ENCODE data around the gene PARVA. TPM values are rescaled to one million over a fixed set of nuclear protein-coding genes. Genes with fewer than 3 reads are reported as not detected.

Gene PARVA
- total and polyA plus RNA-seq, 2 of the 8 experiments (the other 6 are each of a cell fraction or from before 2014, with no cell fraction given) = 3.1 to 13.5 TPM

DNA sequence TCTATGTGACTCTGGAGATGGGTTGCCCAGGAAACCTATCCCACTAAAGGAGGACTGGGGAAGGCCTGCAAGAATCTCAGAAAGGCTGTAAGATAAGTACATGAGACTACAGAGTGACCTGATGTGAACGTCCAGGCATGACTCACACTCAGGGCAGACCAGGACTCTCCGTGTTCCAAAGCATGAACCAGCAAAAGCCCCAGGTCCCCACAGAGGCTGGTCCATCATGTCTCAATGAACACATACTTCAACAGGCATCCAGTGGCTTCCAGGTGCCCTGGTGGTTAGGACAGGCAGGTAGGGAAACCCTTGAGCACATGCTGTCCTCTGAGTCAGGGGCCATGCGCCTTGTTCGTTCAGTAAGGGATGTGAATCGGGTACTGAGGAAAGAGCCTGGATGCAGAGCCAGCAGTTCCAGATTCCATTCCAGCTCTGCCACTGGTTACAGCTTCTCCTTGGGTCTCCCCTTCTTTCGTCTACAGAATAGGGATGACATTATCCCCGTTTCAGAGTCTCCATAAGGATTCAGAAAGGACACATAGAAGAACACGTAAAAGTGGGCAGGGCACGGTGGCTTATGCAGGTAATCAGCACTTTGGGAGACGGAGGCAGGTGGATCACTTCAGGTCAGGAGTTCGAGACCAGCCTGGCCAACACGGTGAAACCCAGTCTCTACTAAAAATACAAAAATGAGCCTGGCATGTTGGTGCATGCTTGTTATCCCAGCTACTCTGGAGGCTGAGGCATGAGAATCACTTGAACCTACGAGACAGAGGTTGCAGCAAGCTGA is 167.8 kb downstream of the PARVA start:
- Histone ChIP-seq H3K56ac (replicated peaks; ENCODE audit: insufficient read length, low read depth, low read length) (no peak overlapping the region), H2BK5ac (ENCODE audit: low read depth, low read length) (no peak overlapping the region), H3K14ac (ENCODE audit: insufficient read length) (no peak overlapping the region), H3K4ac (replicated peaks; ENCODE audit: insufficient read length, low read depth, low read length) (no peak overlapping the region), H4K5ac (ENCODE audit: insufficient read length, low read depth, low read length) (no peak overlapping the region), H2AK5ac (ENCODE audit: low read depth, low read length) (no peak overlapping the region), H3K79me1 (ENCODE audit: low read depth, low read length) (no peaks in the 10 kb centered on the region), H3K4me3 (ENCODE audit: extremely low read depth in 1 of 4, insufficient read depth in 2 of 4, low read depth in 3 of 4, low read length in 4 of 4) (no peak overlapping the region), H3K79me2 (ENCODE audit: control insufficient read depth in 1 of 2, insufficient read depth in 2 of 2, low read length in 2 of 2) (no peaks in the 10 kb centered on the region), H3K23me2 (ENCODE audit: low read depth, low read length) (no peaks in the 10 kb centered on the region), H3K27ac (ENCODE audit: low read depth, low read length) (no peak overlapping the region), H4K20me1 (replicated peaks in 1 of 2; ENCODE audit: control insufficient read depth in 1 of 2, insufficient read depth in 2 of 2, low read length in 2 of 2) (no peaks in the 10 kb centered on the region), H3K23ac (ENCODE audit: insufficient read length) (no peak overlapping the region), H4K91ac (replicated peaks; ENCODE audit: insufficient read length, low read length) (no peak overlapping the region), H4K8ac (ENCODE audit: extremely low read depth, insufficient read depth, low read length) (no peak overlapping the region), H3K4me1 (replicated peaks in 1 of 4; ENCODE audit: control insufficient read depth in 3 of 4, insufficient read depth in 4 of 4, low read length in 3 of 4) (no peaks in the 10 kb centered on the region; a peak in 1 of 7 replicates), H2BK120ac (replicated peaks; ENCODE audit: low read depth, low read length) (no peak overlapping the region), H2BK12ac (ENCODE audit: low read depth, low read length) (no peak overlapping the region), H2BK20ac (ENCODE audit: low read length) (no peak overlapping the region), H3K9me3 (ENCODE audit: insufficient read depth in 2 of 2, low read depth in 1 of 2, low read length in 1 of 2) (no peaks in the 10 kb centered on the region), H3K36me3 (ENCODE audit: control insufficient read depth in 2 of 4, insufficient read depth in 4 of 4, low read length in 3 of 4) (no peaks in the 10 kb centered on the region), H3K9ac (replicated peaks in 1 of 4; ENCODE audit: extremely low read depth in 1 of 4, low read depth in 3 of 4, low read length in 3 of 4) (no peak overlapping the region), H2BK15ac (ENCODE audit: low read length) (no peak overlapping the region), H2AFZ (ENCODE audit: low read length) (no peak overlapping the region), H3K4me2 (ENCODE audit: insufficient read depth in 1 of 2, low read depth in 2 of 2, low read length in 2 of 2) (no peak overlapping the region), H3K18ac (ENCODE audit: extremely low read depth, low read length) (no peak overlapping the region), H3K27me3 (replicated peaks in 1 of 4; ENCODE audit: control insufficient read depth in 3 of 4, extremely low read depth in 1 of 4, insufficient read depth in 3 of 4, low read length in 3 of 4) (no peaks in the 10 kb centered on the region; a peak in 1 of 7 replicates)
- ChIA-PET CTCF (ENCODE audit: partially characterized antibody) (interaction anchor here (0.6 kb wide), 2 partner anchors 23 to 141 kb away, joined by 3 read pairs; no protein-coding TSS in a partner anchor), POLR2A (ENCODE audit: partially characterized antibody) (interaction anchor here (0.6 to 0.8 kb wide), 2 partner anchors 11 to 12 kb away, joined by 3 to 4 read pairs; no protein-coding TSS in a partner anchor)
- WGBS, 2 experiments (ENCODE audit: extremely low coverage in 1 of 2, insufficient coverage in 1 of 2, insufficient read length in 1 of 2, insufficient replicate concordance in 2 of 2, low coverage in 1 of 2, low lambda C conversion rate in 2 of 2, missing lambda C conversion rate in 1 of 2) = 90% methylated on average over 13 of the region's 13 CpGs; no CpG with 5 or more reads in 1 of the 2 experiments
- DNase-seq (ENCODE audit: low read depth in 1 of 2, low spot score in 2 of 2) (peak in 1 of 2 experiments; percentile 37), FAIRE-seq (no peak)
- TF ChIP-seq CBX8 (IDR thresholded peaks at IDR 0.05; ENCODE audit: borderline replicate concordance, low read depth, low read length) (no peak), CEBPB (IDR thresholded peaks at IDR 0.05; ENCODE audit: low read depth, low read length) (no peak), NRF1 (IDR thresholded peaks at IDR 0.05; ENCODE audit: low read depth, low read length) (no peak), CREB1 (IDR thresholded peaks at IDR 0.05) (no peak), FOSL1 (IDR thresholded peaks at IDR 0.05; ENCODE audit: insufficient read depth, low read depth, low read length) (no peak), RXRA (IDR thresholded peaks at IDR 0.05; ENCODE audit: insufficient read depth, low read depth, low read length) (no peak), JUND (IDR thresholded peaks at IDR 0.05; ENCODE audit: low read length) (no peak)
- TF ChIP-seq, protein P1, sequence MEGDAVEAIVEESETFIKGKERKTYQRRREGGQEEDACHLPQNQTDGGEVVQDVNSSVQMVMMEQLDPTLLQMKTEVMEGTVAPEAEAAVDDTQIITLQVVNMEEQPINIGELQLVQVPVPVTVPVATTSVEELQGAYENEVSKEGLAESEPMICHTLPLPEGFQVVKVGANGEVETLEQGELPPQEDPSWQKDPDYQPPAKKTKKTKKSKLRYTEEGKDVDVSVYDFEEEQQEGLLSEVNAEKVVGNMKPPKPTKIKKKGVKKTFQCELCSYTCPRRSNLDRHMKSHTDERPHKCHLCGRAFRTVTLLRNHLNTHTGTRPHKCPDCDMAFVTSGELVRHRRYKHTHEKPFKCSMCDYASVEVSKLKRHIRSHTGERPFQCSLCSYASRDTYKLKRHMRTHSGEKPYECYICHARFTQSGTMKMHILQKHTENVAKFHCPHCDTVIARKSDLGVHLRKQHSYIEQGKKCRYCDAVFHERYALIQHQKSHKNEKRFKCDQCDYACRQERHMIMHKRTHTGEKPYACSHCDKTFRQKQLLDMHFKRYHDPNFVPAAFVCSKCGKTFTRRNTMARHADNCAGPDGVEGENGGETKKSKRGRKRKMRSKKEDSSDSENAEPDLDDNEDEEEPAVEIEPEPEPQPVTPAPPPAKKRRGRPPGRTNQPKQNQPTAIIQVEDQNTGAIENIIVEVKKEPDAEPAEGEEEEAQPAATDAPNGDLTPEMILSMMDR (IDR thresholded peaks at IDR 0.05; ENCODE audit: control extremely low read depth in 1 of 3, insufficient read depth in 1 of 3, low read depth in 1 of 3, low read length in 3 of 3) = no peak

Data from H1 (cell line).